ENCODE measurements around the gene CAPN11.

The CAPN11 gene

DNA sequence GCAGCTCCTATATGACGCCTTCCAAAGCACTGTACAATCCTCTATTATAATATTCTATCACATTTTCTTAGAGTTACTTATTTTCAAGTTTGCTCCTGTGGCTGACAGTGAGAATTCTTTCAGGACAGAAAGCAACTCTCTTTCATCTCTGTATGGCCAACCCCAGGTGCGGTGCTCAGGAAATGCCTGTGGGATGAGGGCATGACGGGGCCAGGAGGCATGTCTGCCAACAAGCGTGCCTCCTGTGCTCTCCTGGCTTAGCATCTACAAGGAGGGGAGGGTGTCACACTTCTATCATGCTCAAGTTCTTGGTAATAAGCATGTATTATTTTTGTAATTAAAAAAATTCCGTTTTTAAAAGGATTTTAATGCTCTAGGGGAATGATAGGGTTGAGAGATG, 42.8 kb upstream of the CAPN11 start:
- Histone ChIP-seq H3K27me3 (ENCODE audit: insufficient read depth, low read length, poor library complexity) (no peaks in the 10 kb centered on the region), H3K4me2 (ENCODE audit: insufficient read depth, low read length) (no peak overlapping the region), H3K4me3 (ENCODE audit: low read depth in 1 of 2, low read length in 2 of 2) (no peak overlapping the region), H3K27ac (ENCODE audit: low read length) (no peak overlapping the region), H3K36me3 (ENCODE audit: insufficient read depth, low read length) (peaks cover 55% of the 10 kb centered on the region), H3K9ac (ENCODE audit: low read depth, low read length) (no peak overlapping the region), H3K79me2 (ENCODE audit: insufficient read depth, low read length) (peaks cover 59% of the 10 kb centered on the region), H3K9me3 (ENCODE audit: insufficient read depth, low read length, severe bottlenecking) (no peaks in the 10 kb centered on the region), H2AFZ (ENCODE audit: low read depth, low read length) (no peak overlapping the region), H4K20me1 (ENCODE audit: insufficient read depth, low read length) (peaks cover 78% of the 10 kb centered on the region), H3K4me1 (ENCODE audit: insufficient read depth, low read length) (no peaks in the 10 kb centered on the region)
- no peak for TF ChIP-seq EZH2 (IDR thresholded peaks at IDR 0.05; ENCODE audit: borderline replicate concordance, low read depth, low read length, severe bottlenecking)
- TF ChIP-seq, protein P1, sequence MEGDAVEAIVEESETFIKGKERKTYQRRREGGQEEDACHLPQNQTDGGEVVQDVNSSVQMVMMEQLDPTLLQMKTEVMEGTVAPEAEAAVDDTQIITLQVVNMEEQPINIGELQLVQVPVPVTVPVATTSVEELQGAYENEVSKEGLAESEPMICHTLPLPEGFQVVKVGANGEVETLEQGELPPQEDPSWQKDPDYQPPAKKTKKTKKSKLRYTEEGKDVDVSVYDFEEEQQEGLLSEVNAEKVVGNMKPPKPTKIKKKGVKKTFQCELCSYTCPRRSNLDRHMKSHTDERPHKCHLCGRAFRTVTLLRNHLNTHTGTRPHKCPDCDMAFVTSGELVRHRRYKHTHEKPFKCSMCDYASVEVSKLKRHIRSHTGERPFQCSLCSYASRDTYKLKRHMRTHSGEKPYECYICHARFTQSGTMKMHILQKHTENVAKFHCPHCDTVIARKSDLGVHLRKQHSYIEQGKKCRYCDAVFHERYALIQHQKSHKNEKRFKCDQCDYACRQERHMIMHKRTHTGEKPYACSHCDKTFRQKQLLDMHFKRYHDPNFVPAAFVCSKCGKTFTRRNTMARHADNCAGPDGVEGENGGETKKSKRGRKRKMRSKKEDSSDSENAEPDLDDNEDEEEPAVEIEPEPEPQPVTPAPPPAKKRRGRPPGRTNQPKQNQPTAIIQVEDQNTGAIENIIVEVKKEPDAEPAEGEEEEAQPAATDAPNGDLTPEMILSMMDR (IDR thresholded peaks at IDR 0.05; ENCODE audit: borderline replicate concordance, extremely low read depth, low read length, poor library complexity, severe bottlenecking): no peak
- ATAC-seq (ENCODE audit: insufficient read depth, low read depth): no peak
- DNase-seq: no peak

DNA sequence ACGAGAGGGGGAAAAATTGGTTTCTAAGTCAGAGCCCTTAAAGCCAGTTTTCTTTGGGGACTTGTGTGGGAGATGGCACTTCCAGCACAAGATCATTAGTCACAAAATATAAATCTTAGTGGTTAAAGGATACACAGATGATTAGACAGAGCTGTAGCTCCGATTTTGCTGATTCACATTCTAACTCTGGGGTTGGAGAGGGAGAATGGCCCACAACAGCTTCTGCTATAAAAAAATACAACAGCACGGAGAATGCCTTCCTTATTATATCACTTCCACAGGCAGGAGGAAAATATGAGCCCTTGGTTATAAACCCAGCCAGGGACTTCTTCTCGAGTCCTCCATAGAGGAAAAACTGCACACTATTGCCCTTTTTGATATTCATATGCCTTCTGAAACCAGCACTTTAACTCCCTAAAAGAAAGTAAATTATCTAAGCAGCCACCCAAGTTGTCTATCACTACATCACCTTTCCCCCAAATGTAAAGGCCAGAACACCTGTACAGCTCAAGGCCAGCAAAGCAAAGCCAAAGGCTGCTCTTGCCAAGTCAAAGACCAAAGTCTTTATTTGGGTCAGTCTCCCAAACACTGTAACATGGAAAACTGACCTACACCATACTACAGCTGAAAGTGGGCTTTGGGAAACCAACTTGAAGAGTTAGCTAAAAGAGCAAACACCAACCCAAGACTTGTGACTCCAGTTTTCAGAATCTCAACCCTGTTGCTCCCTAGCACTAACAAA, 41.8 kb upstream of the CAPN11 start:
- Histone ChIP-seq H3K4me3 (ENCODE audit: low read depth in 1 of 2, low read length in 2 of 2) (no peak overlapping the region), H4K20me1 (ENCODE audit: insufficient read depth, low read length) (peaks cover 81% of the 10 kb centered on the region), H3K27me3 (ENCODE audit: insufficient read depth, low read length, poor library complexity) (no peaks in the 10 kb centered on the region), H3K9ac (ENCODE audit: low read depth, low read length) (no peak overlapping the region), H3K4me1 (ENCODE audit: insufficient read depth, low read length) (no peaks in the 10 kb centered on the region), H3K79me2 (ENCODE audit: insufficient read depth, low read length) (peaks cover 69% of the 10 kb centered on the region), H3K27ac (ENCODE audit: low read length) (no peak overlapping the region), H2AFZ (ENCODE audit: low read depth, low read length) (no peak overlapping the region), H3K9me3 (ENCODE audit: insufficient read depth, low read length, severe bottlenecking) (no peaks in the 10 kb centered on the region), H3K4me2 (ENCODE audit: insufficient read depth, low read length) (no peak overlapping the region), H3K36me3 (ENCODE audit: insufficient read depth, low read length) (peaks cover 45% of the 10 kb centered on the region)
- DNase-seq: no peak
- no peak for TF ChIP-seq EZH2 (IDR thresholded peaks at IDR 0.05; ENCODE audit: borderline replicate concordance, low read depth, low read length, severe bottlenecking)
- TF ChIP-seq, protein P1 (IDR thresholded peaks at IDR 0.05; ENCODE audit: borderline replicate concordance, extremely low read depth, low read length, poor library complexity, severe bottlenecking): no peak
- no peak for ATAC-seq (ENCODE audit: insufficient read depth, low read depth)

DNA sequence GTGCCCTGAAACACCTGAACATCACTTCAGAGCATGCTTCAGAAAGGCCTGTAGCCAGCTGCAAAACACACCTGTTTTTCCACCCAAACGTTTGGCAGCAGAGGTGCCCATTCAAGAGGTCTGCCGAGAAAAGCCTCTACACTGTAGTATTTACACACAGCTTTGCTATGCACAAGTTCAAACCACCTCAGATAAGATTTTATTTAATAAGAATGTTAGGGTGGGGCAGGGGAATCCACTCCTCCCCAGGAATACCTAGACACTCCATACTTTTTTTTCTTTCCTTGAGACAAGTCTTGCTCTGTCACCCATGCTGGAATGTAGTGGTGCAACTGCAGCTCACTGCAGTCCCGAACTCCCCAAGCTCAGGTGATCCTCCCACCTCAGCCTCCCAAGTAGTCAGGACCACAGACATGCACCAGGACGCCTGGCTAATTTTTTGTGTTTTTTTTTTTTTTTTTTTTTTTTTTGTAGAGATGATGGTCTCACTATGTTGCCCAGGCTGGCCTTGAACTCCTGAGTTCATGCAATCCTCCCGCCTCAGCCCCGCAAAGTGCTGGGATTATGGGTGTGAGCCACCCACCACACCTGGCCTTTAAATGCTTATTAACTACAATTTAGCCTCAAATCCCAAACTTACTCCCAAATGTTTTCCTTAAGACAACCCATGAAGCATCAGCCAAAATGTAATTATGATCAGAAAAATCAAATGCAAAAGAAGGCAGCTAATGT, 41.1 kb upstream of the CAPN11 start:
- H3K36me3 ChIP-seq (ENCODE audit: insufficient read depth, low read length): peaks cover 38% of the 10 kb centered on the region
- no peak overlapping the region for H3K27ac ChIP-seq (ENCODE audit: low read length)
- H3K9me3 ChIP-seq (ENCODE audit: insufficient read depth, low read length, severe bottlenecking): no peaks in the 10 kb centered on the region
- H3K79me2 ChIP-seq (ENCODE audit: insufficient read depth, low read length): peaks cover 76% of the 10 kb centered on the region
- no peak for DNase-seq
- no peak overlapping the region for H3K4me3 ChIP-seq (ENCODE audit: low read depth in 1 of 2, low read length in 2 of 2)
- no peak overlapping the region for H3K9ac ChIP-seq (ENCODE audit: low read depth, low read length)
- no peak overlapping the region for H3K4me2 ChIP-seq (ENCODE audit: insufficient read depth, low read length)
- no peak; the same call in 2 of the 3 replicates for ATAC-seq (ENCODE audit: insufficient read depth, low read depth)
- peaks cover 88% of the 10 kb centered on the region for H4K20me1 ChIP-seq (ENCODE audit: insufficient read depth, low read length)
- peaks cover 2% of the 10 kb centered on the region for H3K4me1 ChIP-seq (ENCODE audit: insufficient read depth, low read length)
- TF ChIP-seq, protein P1 (IDR thresholded peaks at IDR 0.05; ENCODE audit: borderline replicate concordance, extremely low read depth, low read length, poor library complexity, severe bottlenecking): no peak
- no peak for TF ChIP-seq EZH2 (IDR thresholded peaks at IDR 0.05; ENCODE audit: borderline replicate concordance, low read depth, low read length, severe bottlenecking)
- H3K27me3 ChIP-seq (ENCODE audit: insufficient read depth, low read length, poor library complexity): no peaks in the 10 kb centered on the region
- H2AFZ ChIP-seq (ENCODE audit: low read depth, low read length): no peak overlapping the region

Measured in DND-41 (cell line).